ENCODE data around the gene FBXW4.
A peak's percentile ranks its signal among the peaks of the same experiment; 100 is the strongest.
"Not testable (repeated sequence)": the region's sequence is repeated elsewhere in the genome, so short reads cannot be mapped to it uniquely, and the experiment has no call there.

Gene FBXW4

DNA sequence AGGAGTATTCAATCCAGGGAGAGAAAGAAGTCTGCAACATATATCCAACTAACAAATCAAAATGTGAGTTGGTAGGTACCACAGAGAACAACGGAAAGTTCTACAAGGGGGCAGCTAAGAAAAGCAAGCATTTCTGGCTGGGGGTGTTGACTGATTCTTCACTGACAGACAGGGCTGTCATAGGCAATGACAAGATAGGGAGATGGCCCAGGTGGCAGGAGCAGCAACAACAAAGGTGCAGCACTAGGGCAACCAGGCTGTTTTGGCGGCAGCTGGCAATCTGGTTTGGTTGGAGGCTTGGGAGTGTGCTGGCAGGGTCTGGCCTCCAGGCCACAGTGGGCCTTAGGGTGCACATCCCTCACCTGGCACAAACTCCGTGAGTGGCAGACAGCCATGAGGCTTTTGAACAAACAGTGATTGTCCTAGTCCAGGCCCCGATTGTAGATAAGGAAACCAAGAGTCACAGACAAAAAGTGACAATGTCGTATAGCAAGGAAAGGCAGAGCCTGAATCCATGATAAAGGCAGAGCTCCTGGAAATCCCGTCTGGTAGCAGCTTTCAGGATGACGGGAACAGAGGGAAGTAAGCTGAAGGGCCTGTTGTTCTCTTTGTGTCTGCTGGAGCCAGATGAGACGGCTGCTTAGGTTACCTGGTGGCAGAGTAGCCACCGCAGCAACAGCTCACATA lies 78.4 kb downstream of the FBXW4 start:
- no peak for DNase-seq (ENCODE audit: low spot score)

GRCh38 chr10:101615525-101616116 lies 79.3 kb downstream of the FBXW4 start:
- no peak for DNase-seq (ENCODE audit: low spot score)

DNA sequence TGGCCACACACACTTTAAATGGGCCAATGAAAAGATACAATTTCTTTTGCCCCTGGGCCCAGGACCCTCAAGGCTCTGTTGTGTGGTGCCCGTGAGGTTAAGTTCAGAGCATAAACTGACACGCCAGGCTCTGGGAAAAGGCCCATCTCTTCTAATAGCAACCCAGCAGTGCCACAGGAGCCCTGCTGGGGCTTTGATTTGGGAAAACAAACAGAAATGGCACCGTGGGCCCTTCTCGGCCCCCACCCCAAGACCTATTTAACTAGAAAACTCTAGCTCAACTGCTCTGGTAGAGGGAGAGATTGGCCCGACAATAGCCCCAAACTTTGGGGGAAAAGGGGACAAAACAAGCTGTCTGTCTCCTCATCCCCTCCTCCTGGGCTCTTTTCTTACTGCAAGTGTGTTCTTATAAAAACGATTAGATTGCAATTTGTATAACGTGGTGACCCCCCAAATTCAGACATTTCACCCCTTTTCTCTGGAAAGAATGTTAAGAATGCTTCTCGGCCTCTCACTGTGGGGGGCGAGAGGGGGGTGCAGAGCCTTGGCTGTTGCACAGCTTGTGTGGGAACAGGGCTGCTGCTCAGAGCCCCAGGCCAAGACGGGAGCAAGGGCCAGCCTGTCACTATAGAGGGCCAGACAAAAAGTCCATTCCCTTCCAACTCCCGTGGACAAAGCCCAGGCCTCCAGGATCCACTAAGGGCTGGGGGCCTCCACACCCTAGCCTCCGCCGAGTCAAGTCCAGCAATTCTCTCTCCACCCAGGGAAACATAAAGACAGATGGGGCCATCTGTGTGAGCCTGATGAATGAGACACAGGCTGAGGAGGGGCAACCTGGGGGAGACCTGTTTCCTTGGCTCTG lies 80.1 kb downstream of the FBXW4 start:
- no peak for DNase-seq (ENCODE audit: low spot score)

- DNase-seq (ENCODE audit: low spot score): no peak
These were observed 81.3 kb downstream of the FBXW4 start for GRCh38 chr10:101613646-101614045.

DNA sequence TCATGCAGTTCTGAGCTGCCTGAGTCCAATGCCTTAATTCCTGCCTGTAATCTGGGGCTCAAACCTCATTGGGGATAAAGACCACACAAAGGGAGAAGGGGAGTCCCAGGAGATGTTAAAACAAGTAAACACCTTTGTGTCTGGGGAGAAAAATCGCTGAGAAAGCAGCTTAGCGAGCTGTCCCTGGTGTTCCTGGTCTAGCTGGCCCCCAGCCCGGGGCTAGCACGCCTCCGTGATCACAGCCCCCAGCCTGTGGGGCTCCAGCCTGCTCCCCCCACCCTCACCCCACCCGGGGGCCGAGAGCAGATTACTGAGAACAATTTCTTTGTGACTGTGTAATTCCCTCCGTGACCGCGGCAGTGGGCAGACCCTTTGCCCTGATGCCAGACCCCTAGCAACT lies 82.1 kb downstream of the FBXW4 start:
- DNase-seq (ENCODE audit: low spot score): no peak

GRCh38 chr10:101612086-101612485 lies 82.9 kb downstream of the FBXW4 start:
- no peak for DNase-seq (ENCODE audit: low spot score)

- no peak for DNase-seq (ENCODE audit: low spot score)
These were observed 83.7 kb downstream of the FBXW4 start for GRCh38 chr10:101611096-101611905.

DNA sequence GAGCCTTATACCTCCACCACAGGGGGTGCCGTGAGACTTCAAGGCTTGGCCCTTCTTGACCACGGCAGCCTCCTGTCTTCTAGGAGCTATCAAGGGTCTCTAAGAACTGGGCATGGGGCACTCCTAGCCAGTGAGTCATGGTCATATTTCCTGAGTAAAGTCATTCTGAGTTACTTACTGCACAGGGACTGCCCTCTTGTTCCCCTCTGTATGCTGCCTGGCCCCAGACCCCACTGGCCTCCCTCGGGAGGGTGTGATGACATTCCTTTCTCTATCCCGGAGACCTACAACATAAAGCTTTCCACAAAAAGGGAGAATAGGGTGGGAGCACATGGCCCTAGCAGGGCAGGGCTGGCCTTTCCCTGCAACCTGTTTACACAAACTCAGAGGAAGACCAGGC lies 85.5 kb downstream of the FBXW4 start:
- DNase-seq (ENCODE audit: low spot score): no peak

GRCh38 chr10:101607124-101607523 lies 87.8 kb downstream of the FBXW4 start:
- no peak for DNase-seq (ENCODE audit: low spot score)

DNA sequence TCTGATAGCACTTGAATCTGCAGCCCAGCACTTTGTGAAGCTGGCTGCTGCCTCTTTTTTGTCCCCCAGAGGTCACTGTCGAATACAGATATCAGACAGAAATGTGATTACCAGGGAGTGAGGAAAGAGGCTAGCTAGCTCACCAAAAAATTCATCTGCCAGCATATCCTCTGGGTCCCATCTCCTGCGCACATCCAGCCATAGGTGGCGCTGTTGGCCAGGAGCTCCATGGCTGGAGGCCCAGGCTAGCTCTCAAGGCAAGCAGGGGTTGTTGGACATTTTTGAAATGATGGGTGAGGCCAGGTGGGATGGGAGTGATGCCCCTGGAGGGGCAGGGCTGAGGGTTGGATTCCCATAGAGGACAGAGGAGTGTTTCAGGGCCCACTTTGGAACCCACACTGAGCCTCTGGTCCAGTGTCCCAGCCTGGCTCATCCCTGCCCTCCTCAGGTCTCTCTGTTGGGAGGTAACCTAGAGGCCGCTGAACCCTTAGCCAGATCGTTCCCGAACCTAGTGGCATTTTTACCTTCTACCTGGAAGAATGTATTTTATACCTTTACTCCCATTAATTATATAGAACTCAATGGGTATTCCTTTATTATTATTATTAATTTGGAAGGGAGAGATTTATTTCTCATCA lies 92.1 kb downstream of the FBXW4 start:
- peak; percentile 83 for DNase-seq (ENCODE audit: low spot score)

DNA sequence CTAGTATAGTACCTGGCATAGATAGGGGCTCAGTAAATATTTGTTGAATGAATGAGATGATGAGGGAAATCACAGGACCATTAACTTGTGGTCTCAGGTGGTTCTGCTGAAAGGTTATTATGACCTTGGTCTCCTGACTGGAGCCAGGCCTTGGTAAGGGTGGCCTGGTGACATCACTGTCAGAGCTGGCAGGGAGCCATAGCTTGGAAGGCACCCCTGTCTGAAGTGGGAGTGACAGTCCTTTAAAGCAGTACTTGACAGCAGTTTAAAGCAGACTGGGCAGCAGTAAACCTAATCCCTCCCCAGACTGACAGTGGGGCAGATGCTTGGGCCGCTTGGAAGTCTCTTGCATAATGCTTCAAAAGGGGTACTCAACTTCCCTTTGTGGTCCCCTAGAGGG lies 93.4 kb downstream of the FBXW4 start:
- DNase-seq (ENCODE audit: low spot score): no peak

DNA sequence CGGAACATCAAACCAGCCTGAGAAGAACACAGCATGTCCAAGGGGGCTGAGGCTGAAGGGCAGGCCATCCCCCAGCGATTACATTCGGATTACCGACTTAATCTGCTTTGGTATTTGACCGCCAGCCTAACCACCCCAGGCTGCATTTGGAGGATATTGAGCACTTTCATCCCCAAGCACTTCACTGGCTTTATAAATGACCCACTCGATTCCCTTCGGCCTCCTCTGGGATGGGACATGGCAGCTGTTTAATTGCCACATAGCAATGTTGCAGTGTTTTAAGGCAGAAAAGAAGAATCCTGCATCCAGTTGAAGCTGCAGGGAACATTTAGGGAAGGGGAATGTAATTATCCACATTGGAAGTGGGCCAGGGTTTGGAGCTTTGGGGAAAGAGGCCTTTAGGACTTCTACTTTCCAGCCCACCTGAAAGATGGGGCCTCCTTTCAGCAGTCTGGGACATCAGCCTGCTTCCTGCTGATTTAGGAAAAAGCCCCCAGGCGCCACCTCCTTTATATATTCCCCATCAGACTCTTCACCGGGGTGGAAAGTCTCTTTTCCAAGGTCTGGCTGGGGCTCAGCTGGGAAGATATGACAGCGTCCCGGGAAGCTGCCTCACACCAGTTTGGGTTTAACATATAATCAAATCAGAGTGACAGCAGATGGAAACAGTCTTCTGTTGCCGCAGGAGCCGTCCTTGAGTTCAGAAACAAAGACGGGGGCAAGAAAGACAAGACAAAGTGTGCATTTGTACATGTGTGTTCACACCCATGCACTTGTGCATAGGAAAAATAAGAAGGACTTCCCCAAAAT lies 97.7 kb downstream of the FBXW4 start:
- DNase-seq (ENCODE audit: low spot score): no peak

DNA sequence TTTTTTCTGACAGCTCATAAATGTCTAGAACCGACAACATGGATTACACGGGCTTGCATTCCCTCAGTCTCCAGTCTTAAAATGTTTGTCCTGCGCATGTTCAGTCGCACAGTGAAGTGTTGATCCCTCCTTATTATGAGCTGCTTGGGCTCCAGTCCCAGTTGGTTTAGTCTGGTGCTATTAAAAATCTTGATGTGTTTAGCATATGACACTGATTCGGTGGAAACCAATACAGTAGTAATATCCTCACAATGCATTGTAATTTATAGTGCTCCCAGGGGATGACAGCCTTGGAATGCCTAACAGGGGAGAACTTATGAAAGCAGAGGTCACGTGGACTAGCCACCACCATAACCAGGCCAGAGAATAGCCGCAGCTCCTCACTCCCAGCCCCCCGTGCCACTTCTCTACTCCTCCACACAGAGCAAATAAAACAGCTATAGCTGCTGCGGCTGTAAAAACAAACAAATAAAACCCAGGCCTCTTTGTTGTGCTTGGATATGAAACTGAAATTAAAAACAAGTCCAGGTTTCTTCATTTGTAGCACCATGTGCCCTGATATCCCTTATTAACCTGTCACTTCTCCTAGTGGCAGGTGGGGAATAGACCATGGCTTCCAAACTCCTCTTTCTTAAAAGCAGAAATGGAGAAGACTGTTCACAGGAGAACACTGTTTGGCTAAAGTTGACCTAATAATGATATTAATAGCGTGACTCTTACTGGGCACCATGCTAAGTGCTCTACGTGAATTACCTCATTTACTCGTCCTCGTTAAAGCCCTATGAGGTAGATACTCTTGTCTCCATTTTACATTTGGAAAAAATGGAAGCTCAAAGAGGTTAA lies 99.2 kb downstream of the FBXW4 start:
- no peak for DNase-seq (ENCODE audit: low spot score)

DNA sequence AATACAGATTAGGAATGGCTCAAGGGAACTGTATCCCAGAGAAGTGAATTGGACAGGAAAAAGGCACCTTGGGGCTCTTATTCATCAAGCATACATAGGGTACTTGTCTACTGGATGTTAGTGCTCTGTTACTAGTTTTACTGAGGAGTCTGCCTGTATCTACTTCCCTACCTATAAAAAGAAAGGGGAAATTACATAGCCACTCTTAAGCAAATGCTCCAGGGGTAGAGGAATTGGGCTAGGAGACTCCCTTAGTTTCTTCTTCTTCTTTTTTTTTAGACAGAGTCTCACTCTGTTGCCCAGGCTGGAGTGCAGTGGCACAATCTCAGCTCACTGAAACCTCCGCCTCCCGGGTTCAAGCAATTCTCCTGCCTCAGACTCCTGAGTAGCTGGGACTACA lies 101.6 kb downstream of the FBXW4 start:
- not testable (repeated sequence) for DNase-seq (ENCODE audit: low spot score)

- peak; percentile 29 for DNase-seq (ENCODE audit: low spot score)
These were observed 106.1 kb downstream of the FBXW4 start for GRCh38 chr10:101588879-101589278.

DNA sequence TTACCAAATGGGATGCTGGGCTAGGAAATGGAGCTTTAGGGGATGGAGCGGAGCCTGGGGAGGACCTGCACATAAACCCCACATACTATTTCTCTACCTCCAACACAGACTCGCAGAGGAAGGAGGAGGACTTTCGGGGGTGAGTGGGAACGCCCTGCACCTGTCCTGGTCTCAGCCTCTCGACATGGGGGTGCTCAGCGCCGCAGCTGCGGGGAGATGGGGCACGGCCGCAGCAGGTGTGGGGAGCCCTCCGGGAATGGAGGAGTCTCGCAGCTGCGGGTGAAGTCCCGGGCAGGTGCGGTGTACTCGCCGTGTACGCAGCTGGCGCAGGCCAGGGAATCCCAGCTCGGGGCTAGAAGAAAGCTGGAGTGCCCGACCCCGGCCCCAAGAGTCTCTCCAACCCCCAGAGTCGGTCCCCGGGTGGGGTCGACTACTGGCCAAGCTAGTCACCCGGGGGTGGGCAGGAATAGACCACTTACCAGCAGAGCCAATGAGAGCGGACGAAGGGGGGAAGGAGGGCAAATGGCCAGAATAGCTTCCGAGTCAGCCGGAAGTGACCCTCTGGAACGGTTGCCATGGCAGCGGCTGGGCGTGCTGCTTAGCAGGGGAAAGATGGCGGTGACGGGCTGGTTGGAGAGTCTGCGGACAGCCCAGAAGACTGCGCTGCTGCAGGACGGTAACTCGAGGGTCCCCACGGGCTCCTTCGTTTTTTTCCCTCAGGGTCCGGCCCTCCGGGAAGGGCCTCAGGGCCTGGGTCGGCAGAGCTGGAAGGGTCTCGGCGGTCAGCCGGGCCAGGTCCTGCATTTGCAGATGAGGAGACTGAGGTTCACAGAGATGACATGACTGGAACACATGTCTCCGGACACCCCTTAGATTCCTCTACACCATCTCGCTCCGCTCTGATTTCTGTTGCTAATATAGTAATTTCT lies 107.0 kb downstream of the FBXW4 start, which contains the start of the genes DPCD and POLL:
Gene DPCD, plus strand, starts transcription at position 597 of the 929 bp plus-strand sequence. Its CDS starts 16 bp downstream, at position 613.
Gene POLL, minus strand, starts transcription at position 533 of the 929 bp plus-strand sequence. CDS start 897 bp downstream, outside the sequence.
- peak; percentile 87 for DNase-seq (ENCODE audit: low spot score)

DNA sequence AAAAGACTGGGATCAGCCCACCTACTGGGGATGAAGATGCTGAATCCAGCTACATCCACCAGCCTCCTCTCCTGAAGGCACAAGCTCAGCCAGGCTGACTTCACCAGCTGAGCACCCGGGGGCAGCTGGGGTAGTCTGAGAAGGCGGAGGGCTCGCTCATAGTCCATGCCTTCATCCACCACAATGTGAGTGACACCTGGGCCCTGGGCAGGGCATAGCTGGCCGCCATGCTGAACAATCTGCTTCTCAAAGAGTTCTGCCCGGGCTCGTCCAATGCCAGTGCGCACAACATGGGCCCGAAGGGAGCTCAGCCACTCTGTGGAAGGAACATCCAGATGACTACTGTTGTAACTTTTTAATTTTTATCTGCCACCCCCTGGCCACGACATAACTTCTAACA lies 109.1 kb downstream of the FBXW4 start:
- no peak for DNase-seq (ENCODE audit: low spot score)
